NB4 (cell line): ENCODE measurements around the gene CATSPER4.

ENCODE experiments used
- DNase-seq: peaks from one replicate; pipeline ENCODE4 v3.0.0; 2010; ENCODE audit warnings: low read depth
- H3K4me3 ChIP-seq: one replicate; pipeline ENCODE4 v1.5.1; 2011; ENCODE audit warnings: mild to moderate bottlenecking, low read depth, low read length, moderate library complexity
- CTCF ChIP-seq: IDR thresholded peaks from one replicate; pipeline ENCODE4 v1.5.1; 2012; ENCODE audit warnings: low read depth, low read length
- MAX ChIP-seq: IDR thresholded peaks from 2 replicates; pipeline ENCODE4 v1.6.1; 2011; ENCODE audit warnings: low read depth, low read length
- MYC ChIP-seq: IDR thresholded peaks from 2 replicates; pipeline ENCODE4 v1.6.1; 2011; ENCODE audit warnings: low read depth, low read length
- POLR2A ChIP-seq: IDR thresholded peaks from 2 replicates; pipeline ENCODE4 v1.6.1; 2011; ENCODE audit warnings: mild to moderate bottlenecking; ENCODE audit not compliant: insufficient read length; ENCODE audit errors: extremely low read depth

Gene CATSPER4

GRCh38 chr1:26187882-26188281 lies 2.5 kb upstream of the CATSPER4 start:
- no peak for TF ChIP-seq POLR2A
- TF ChIP-seq CTCF, result no peak
- TF ChIP-seq MAX, result no peak
- no peak for TF ChIP-seq MYC
- H3K4me3 ChIP-seq, result no peak overlapping the region
- DNase-seq, result no peak

- H3K4me3 ChIP-seq, result no peak overlapping the region
- DNase-seq, result no peak
- TF ChIP-seq MAX, result no peak
Measured at GRCh38 chr1:26188477-26188876, 1.9 kb upstream of the CATSPER4 start.

GRCh38 chr1:26189331-26189730 lies 1.1 kb upstream of the CATSPER4 start:
- no peak overlapping the region for H3K4me3 ChIP-seq

GRCh38 chr1:26189751-26190275 lies 589 bp upstream of the CATSPER4 start:
- DNase-seq, result no peak
- TF ChIP-seq CTCF, result no peak
- TF ChIP-seq MYC, result no peak
- no peak for TF ChIP-seq MAX
- no peak for TF ChIP-seq POLR2A
- H3K4me3 ChIP-seq, result no peak overlapping the region

More at GRCh38 chr1:26189331-26189730, 1.1 kb upstream of the CATSPER4 start:
- DNase-seq, result no peak
- TF ChIP-seq MYC (no peak), MAX (no peak), POLR2A (no peak), CTCF (no peak)

GRCh38 chr1:26191739-26192138 lies 1.3 kb downstream of the CATSPER4 start:
- no peak for TF ChIP-seq CTCF
- H3K4me3 ChIP-seq, result no peak overlapping the region
- no peak for DNase-seq

GRCh38 chr1:26195805-26196204 lies 5.4 kb downstream of the CATSPER4 start:
- no peak for TF ChIP-seq MAX
- no peak for TF ChIP-seq POLR2A
- TF ChIP-seq MYC, result no peak
- TF ChIP-seq CTCF, result no peak

More at GRCh38 chr1:26195805-26196204, 5.4 kb downstream of the CATSPER4 start:
- no peak overlapping the region for H3K4me3 ChIP-seq
- no peak for DNase-seq
